Endothelial cell of umbilical vein (primary cell): Measurements from ENCODE around the gene SCAP. TPM values are rescaled to one million over a fixed set of nuclear protein-coding genes. Genes with fewer than 3 reads are reported as not detected.

Experiments
- BruUV-seq: library from RNA; stranded (reverse); fragments of 400-500 nt; replicated peaks from 2 replicates; lab custom pipeline; 2021; lab: Mats Ljungman, UMichigan
- CTCF ChIA-PET: fragments of 300-600, 350-600 bp; sonication (Branson Sonifier 250); formaldehyde crosslinking; loops from one replicate; lab custom pipeline; 2021; ENCODE audit warnings: antibody characterized with exemption, inconsistent platforms; lab: Charles Lee
- POLR2A ChIA-PET: fragments of 300-600, 350-600 bp; sonication (Branson Sonifier 250); formaldehyde crosslinking; loops from one replicate; lab custom pipeline; 2021; ENCODE audit warnings: antibody characterized with exemption, inconsistent platforms; lab: Charles Lee
- DNase-seq: peaks from one replicate; pipeline ENCODE4 v3.0.0-alpha.2; 2011; ENCODE audit warnings: low read depth, low spot score
- FAIRE-seq: peaks from 2 replicates; lab custom pipeline; 2011; peaks lifted over from hg19 to GRCh38; lab: Jason Lieb, UNC
- H2AFZ ChIP-seq: 2 replicates; pipeline ENCODE4 v1.6.0; 2012; ENCODE audit warnings: low read depth, low read length, control low read depth, inconsistent platforms
- H3K27ac ChIP-seq: 2 replicates; pipeline ENCODE4 v1.5.1; 2011; ENCODE audit warnings: low read depth, mild to moderate bottlenecking, control low read depth, low read length, moderate library complexity; ENCODE audit not compliant: insufficient read depth
- H3K27me3 ChIP-seq, 2 experiments: 2 replicates each; pipeline versions ENCODE4 v1.6.0 to v1.6.1; 2011; ENCODE audit warnings: low read length in 2 of 2, mixed read lengths in 1 of 2; ENCODE audit not compliant: control insufficient read depth in 2 of 2, insufficient read depth in 2 of 2
- H3K36me3 ChIP-seq, 2 experiments: 2 replicates in 1 of 2; 3 replicates in 1 of 2; pipeline ENCODE4 v1.5.1; 2011; ENCODE audit warnings: low read length in 2 of 2, mild to moderate bottlenecking in 1 of 2, moderate library complexity in 1 of 2; ENCODE audit not compliant: control insufficient read depth in 2 of 2, insufficient read depth in 2 of 2; ENCODE audit errors: extremely low read depth in 1 of 2
- H3K4me1 ChIP-seq: 3 replicates; pipeline ENCODE4 v1.5.1; 2011; ENCODE audit warnings: mild to moderate bottlenecking, low read length; ENCODE audit not compliant: control insufficient read depth, insufficient read depth; ENCODE audit errors: extremely low read depth
- H3K4me2 ChIP-seq: 2 replicates; pipeline ENCODE4 v1.6.1; 2011; ENCODE audit warnings: low read length, control low read depth, mixed read lengths; ENCODE audit not compliant: insufficient read depth
- H3K4me3 ChIP-seq, 3 experiments: fragments of 200-600 bp in 1 of 3; sonication (generic), shearing (Covaris generic) in 1 of 3; replicated peaks in 1 of 3; 2 replicates each; pipeline ENCODE4 v1.5.1; 2011 to 2016; ENCODE audit warnings: control low read depth in 3 of 3, low read length in 3 of 3, mild to moderate bottlenecking in 2 of 3, inconsistent platforms in 1 of 3, low read depth in 1 of 3, moderate library complexity in 1 of 3; ENCODE audit not compliant: insufficient read depth in 1 of 3
- H3K79me2 ChIP-seq: 2 replicates; pipeline ENCODE4 v1.6.0; 2012; ENCODE audit warnings: low read length, inconsistent platforms; ENCODE audit not compliant: control insufficient read depth, insufficient read depth
- H3K9ac ChIP-seq: replicated peaks from 2 replicates; pipeline ENCODE3; 2011; ENCODE audit warnings: low read length, control low read depth; ENCODE audit not compliant: insufficient read depth; ENCODE audit errors: extremely low read depth
- H3K9me1 ChIP-seq: replicated peaks from 3 replicates; pipeline ENCODE4 v1.6.0; 2011; ENCODE audit warnings: mild to moderate bottlenecking, low read length; ENCODE audit not compliant: control insufficient read depth, insufficient read depth; ENCODE audit errors: extremely low read depth
- H3K9me3 ChIP-seq: replicated peaks from 2 replicates; pipeline ENCODE4 v1.5.1; 2012; ENCODE audit warnings: low read length, inconsistent platforms; ENCODE audit not compliant: control insufficient read depth, insufficient read depth
- H4K20me1 ChIP-seq: replicated peaks from 2 replicates; pipeline ENCODE3; 2011; ENCODE audit warnings: mild to moderate bottlenecking, low read length; ENCODE audit not compliant: control insufficient read depth, insufficient read depth; ENCODE audit errors: extremely low read depth
- CTCF ChIP-seq, 2 donors: IDR thresholded peaks; 1 replicate in 1 of 2; 2 replicates in 1 of 2; pipeline ENCODE4 v1.5.1; 2011; ENCODE audit warnings: low read length in 2 of 2, mild to moderate bottlenecking in 2 of 2, moderate library complexity in 2 of 2, control low read depth in 1 of 2, inconsistent platforms in 1 of 2, low read depth in 1 of 2; ENCODE audit not compliant: insufficient read depth in 1 of 2; ENCODE audit errors: extremely low read depth in 1 of 2
- EZH2 ChIP-seq: IDR thresholded peaks from 2 replicates; pipeline ENCODE4 v1.6.1; 2012; ENCODE audit warnings: borderline replicate concordance, low read depth, mild to moderate bottlenecking, moderate library complexity, low read length, inconsistent platforms; ENCODE audit not compliant: severe bottlenecking
- JUN ChIP-seq: IDR thresholded peaks from 2 replicates; pipeline ENCODE4 v1.6.1; 2011; ENCODE audit warnings: borderline replicate concordance, low read depth; ENCODE audit not compliant: insufficient read length, insufficient read depth
- MAX ChIP-seq: IDR thresholded peaks from 2 replicates; pipeline ENCODE4 v1.6.1; 2011; ENCODE audit not compliant: insufficient read depth, insufficient read length
- MYC ChIP-seq: IDR thresholded peaks from one replicate; pipeline ENCODE4 v1.6.1; 2011; ENCODE audit warnings: mild to moderate bottlenecking, low read depth, low read length
- POLR2A ChIP-seq: IDR thresholded peaks from 2 replicates; pipeline ENCODE4 v1.6.1; 2012; ENCODE audit warnings: low read depth, mild to moderate bottlenecking, control low read depth, low read length
- POLR2AphosphoS5 ChIP-seq: IDR thresholded peaks from 2 replicates; pipeline ENCODE4 v1.6.1; 2012; ENCODE audit warnings: low read depth, mild to moderate bottlenecking, control low read depth, low read length, moderate library complexity; ENCODE audit not compliant: insufficient read depth
- dilution Hi-C: fragments of 300-500 bp; cut with MboI; formaldehyde crosslinking; loops from one replicate; pipeline ENCODE4 v1.15.0; 2019; ENCODE audit warnings: low sequenced_read_pairs; ENCODE audit not compliant: extremely low pct_ligation_motif_present
- intact Hi-C: fragments of 100-400 bp; cut with micrococcal nuclease; formaldehyde crosslinking; loops from one replicate; pipeline ENCODE4 v1.10.0; 2022
- polyA plus RNA-seq, 4 experiments: library from polyadenylated mRNA; depleted of rRNA in 3 of 4; stranded (reverse) in 3 of 4; unstranded in 1 of 4; fragments of >200 nt; gene quantifications; 2 replicates each; pipeline versions ENCODE4 v1.2.1 to v1.2.3, GENCODE V29; 2011 to 2012; ENCODE audit warnings: missing spikeins in 1 of 4
- total RNA-seq: library from RNA; stranded (reverse); gene quantifications from 2 replicates; pipeline ENCODE4 v1.2.3, GENCODE V29; 2021

SCAP gene
- total and polyA plus RNA-seq, 2 donors (not counting 3 experiments of a cell fraction or from before 2014, with no cell fraction given), result 34.7 to 59.0 TPM

- Histone ChIP-seq H4K20me1 (no peaks in the 10 kb centered on the region), H3K27ac (no peak overlapping the region), H3K36me3 (peaks cover 0 to 7% of the 10 kb centered on the region in 2 experiments), H2AFZ (no peak overlapping the region), H3K9me1 (no peaks in the 10 kb centered on the region), H3K9ac (no peak overlapping the region), H3K79me2 (peaks cover 23% of the 10 kb centered on the region), H3K4me1 (peaks cover 6% of the 10 kb centered on the region), H3K27me3 (no peaks in the 10 kb centered on the region), H3K4me3 (no peak overlapping the region), H3K4me2 (no peak overlapping the region), H3K9me3 (no peaks in the 10 kb centered on the region)
- BruUV-seq, result no TSS peak
- TF ChIP-seq POLR2AphosphoS5, result no peak
- TF ChIP-seq EZH2, result no peak
- TF ChIP-seq JUN, result no peak
- TF ChIP-seq CTCF (IDR thresholded peaks at IDR 0.05; ENCODE audit: extremely low read depth in 1 of 2, insufficient read depth in 1 of 2, low read depth in 1 of 2, low read length in 2 of 2), result no peak
- no peak for TF ChIP-seq MAX
- no peak for TF ChIP-seq MYC
- TF ChIP-seq POLR2A, result no peak
- CTCF ChIA-PET, result interaction anchor here (1.2 to 1.4 kb wide), 2 partner anchors 21 to 22 kb away, joined by 3 read pairs; no protein-coding TSS in a partner anchor
- DNase-seq, result no peak
- intact Hi-C loops, result no loop called here
- POLR2A ChIA-PET, result no interaction called here
- dilution Hi-C loops, result no loop called here
- FAIRE-seq, result no peak
Measured at GRCh38 chr3:47399531-47400270, 76.0 kb downstream of the SCAP start.
